Panc1 (cell line): ENCODE data around the gene ST7L. TPM values are rescaled to one million over a fixed set of nuclear protein-coding genes. Genes with fewer than 3 reads are reported as not detected.

Experiments
- ATAC-seq: fragments of 200-7000 bp; cut with Tn5 transposase; 2 replicates; pipeline ENCODE4 v1.9.1; 2020; ENCODE audit warnings: mild to moderate bottlenecking, moderate library complexity
- BruUV-seq: library from RNA; stranded (reverse); fragments of 400-500 nt; replicated peaks from 2 replicates; lab custom pipeline; 2021; lab: Mats Ljungman, UMichigan
- CTCF ChIA-PET: fragments of 300-600 bp; sonication (Branson Sonifier 250); formaldehyde crosslinking; loops from one replicate; lab custom pipeline; 2022; ENCODE audit warnings: antibody characterized with exemption; lab: Charles Lee
- POLR2A ChIA-PET: fragments of 300-600 bp; sonication (Branson Sonifier 250); formaldehyde crosslinking; loops from one replicate; lab custom pipeline; 2022; ENCODE audit warnings: antibody characterized with exemption; lab: Charles Lee
- DNase-seq: peaks from one replicate; pipeline ENCODE4 v3.0.0-alpha.2; 2010; ENCODE audit warnings: low read depth, low spot score
- H3K27ac ChIP-seq: 2 replicates; pipeline ENCODE4 v1.5.1; 2011; ENCODE audit warnings: mild to moderate bottlenecking, low read length, inconsistent platforms
- H3K27me3 ChIP-seq: fragments of 200-500 bp; sonication (Bioruptor generic); 2 replicates; pipeline ENCODE4 v1.6.0; 2014; ENCODE audit warnings: low read length, inconsistent platforms; ENCODE audit not compliant: control insufficient read depth, insufficient read depth
- H3K36me3 ChIP-seq: fragments of 200-500 bp; sonication (Bioruptor generic); 2 replicates; pipeline ENCODE4 v1.5.1; 2014; ENCODE audit warnings: inconsistent platforms, mild to moderate bottlenecking, low read length, moderate library complexity; ENCODE audit not compliant: control insufficient read depth, insufficient read depth
- H3K4me1 ChIP-seq: 2 replicates; pipeline ENCODE4 v1.5.1; 2011; ENCODE audit warnings: inconsistent platforms, mild to moderate bottlenecking, low read length, moderate library complexity; ENCODE audit not compliant: control insufficient read depth, insufficient read depth
- H3K4me3 ChIP-seq, 2 experiments: 2 replicates each; pipeline ENCODE4 v1.5.1; 2011 to 2012; ENCODE audit warnings: low read depth in 2 of 2, low read length in 2 of 2, mild to moderate bottlenecking in 2 of 2, inconsistent platforms in 1 of 2, moderate library complexity in 1 of 2
- H3K9me3 ChIP-seq: fragments of 200-500 bp; sonication (Bioruptor generic); 2 replicates; pipeline ENCODE4 v1.5.1; 2014; ENCODE audit warnings: low read depth, mild to moderate bottlenecking, inconsistent platforms, low read length, moderate library complexity; ENCODE audit not compliant: control insufficient read depth, insufficient read depth
- CTCF ChIP-seq: fragments of 450-650 bp; IDR thresholded peaks from 2 replicates; pipeline ENCODE4 v1.5.1; 2017; ENCODE audit warnings: mild to moderate bottlenecking
- POLR2AphosphoS5 ChIP-seq: IDR thresholded peaks from 2 replicates; pipeline ENCODE4 v1.6.1; 2012; ENCODE audit warnings: mild to moderate bottlenecking, low read depth, low read length, moderate library complexity
- REST ChIP-seq, 2 experiments: IDR thresholded peaks; 2 replicates each; pipeline ENCODE4 v1.6.1; 2011 to 2012; ENCODE audit warnings: low read depth in 2 of 2, control low read depth in 1 of 2, low read length in 1 of 2, mild to moderate bottlenecking in 1 of 2, moderate library complexity in 1 of 2; ENCODE audit not compliant: insufficient read depth in 1 of 2
- SIN3A ChIP-seq: IDR thresholded peaks from 2 replicates; pipeline ENCODE4 v1.6.1; 2012; ENCODE audit warnings: low read depth, mild to moderate bottlenecking, low read length, moderate library complexity, borderline replicate concordance; ENCODE audit not compliant: insufficient read depth
- TCF7L2 ChIP-seq: IDR thresholded peaks from 2 replicates; pipeline ENCODE4 v1.6.1; 2011; ENCODE audit warnings: mild to moderate bottlenecking, low read depth, low read length, inconsistent platforms
- in situ Hi-C: cut with HindIII; loops from 2 replicates; pipeline ENCODE4 v1.10.0; 2016; ENCODE audit warnings: low sequenced_read_pairs, low pct_unique_long_range_greater_than_20kb
- intact Hi-C: fragments of 100-400 bp; cut with micrococcal nuclease; formaldehyde crosslinking; loops from one replicate; pipeline ENCODE4 v1.10.0; 2022; ENCODE audit not compliant: unreplicated experiment
- total RNA-seq: library from RNA; stranded (reverse); gene quantifications from one replicate; pipeline ENCODE4 v1.2.1, GENCODE V29; 2021; ENCODE audit not compliant: unreplicated experiment

The ST7L gene
- total RNA-seq, 1 experiment from 2014 or later = 13.4 TPM

GRCh38 chr1:112478314-112478713 is 140.6 kb downstream of the ST7L start:
- DNase-seq = no peak
- intact Hi-C loops = no loop called here

GRCh38 chr1:112477550-112477949 is 141.4 kb downstream of the ST7L start:
- CTCF ChIA-PET = no interaction called here

More at GRCh38 chr1:112478314-112478713, 140.6 kb downstream of the ST7L start:
- Histone ChIP-seq H3K36me3 (no peaks in the 10 kb centered on the region), H3K4me3 (no peak overlapping the region), H3K4me1 (no peaks in the 10 kb centered on the region), H3K9me3 (no peaks in the 10 kb centered on the region; the same call in 1 of the 2 replicates), H3K27ac (no peak overlapping the region), H3K27me3 (no peaks in the 10 kb centered on the region)
- TF ChIP-seq SIN3A (no peak), REST (IDR thresholded peaks at IDR 0.05; ENCODE audit: insufficient read depth in 1 of 2, low read depth in 2 of 2, low read length in 1 of 2) (no peak), TCF7L2 (no peak), CTCF (no peak), POLR2AphosphoS5 (no peak)
- BruUV-seq = no TSS peak
- in situ Hi-C loops = no loop called here
- ATAC-seq = no peak
- ChIA-PET CTCF (no interaction called here), POLR2A (no interaction called here)

More at GRCh38 chr1:112477550-112477949, 141.4 kb downstream of the ST7L start:
- no TSS peak for BruUV-seq
- Histone ChIP-seq H3K36me3 (no peaks in the 10 kb centered on the region), H3K27me3 (no peaks in the 10 kb centered on the region), H3K9me3 (no peaks in the 10 kb centered on the region; the same call in 1 of the 2 replicates), H3K4me1 (no peaks in the 10 kb centered on the region), H3K4me3 (no peak overlapping the region), H3K27ac (no peak overlapping the region)
- intact Hi-C loops (no loop called here), in situ Hi-C loops (no loop called here)
- no peak for DNase-seq
- POLR2A ChIA-PET = no interaction called here
- no peak for TF ChIP-seq REST (IDR thresholded peaks at IDR 0.05; ENCODE audit: insufficient read depth in 1 of 2, low read depth in 2 of 2, low read length in 1 of 2)
- TF ChIP-seq TCF7L2 = no peak
- TF ChIP-seq CTCF = no peak
- no peak for TF ChIP-seq SIN3A
- no peak for TF ChIP-seq POLR2AphosphoS5
- no peak for ATAC-seq

Other genes starting within 250 kb of the ST7L start
- gene CTTNBP2NL, start 222.9 kb downstream of the ST7L start, total RNA-seq = 18.4 TPM
- gene WNT2B, start 110.2 kb downstream of the ST7L start, total RNA-seq = 1.6 TPM
- 128 TPM for gene CAPZA1, start 691 bp upstream of the ST7L start, total RNA-seq
- gene MOV10, start 55.5 kb upstream of the ST7L start, total RNA-seq = 106 TPM
- gene RHOC, start 88.0 kb upstream of the ST7L start, total RNA-seq = 197 TPM
- 0.51 TPM for gene PPM1J, start 96.2 kb upstream of the ST7L start, total RNA-seq